Activated T-cell treated with anti-CD3 and anti-CD28 coated beads, Interleukin-2, amount 50 U/mL, for 72 hours (primary cell): ENCODE results near the gene SART1. TPM values are rescaled to one million over a fixed set of nuclear protein-coding genes. Genes with fewer than 3 reads are reported as not detected.

Experiments
- ATAC-seq, 2 donors: fragments of 150-1000 bp; cut with Tn5 transposase; replicated peaks in 1 of 2; 2 replicates each; pipeline ENCODE4 v1.10.0; 2021; ENCODE audit warnings: moderate library complexity in 2 of 2, mild to moderate bottlenecking in 1 of 2
- DNase-seq, 2 donors: peaks; one replicate each; pipeline ENCODE4 v3.0.0; 2021 to 2022; ENCODE audit warnings: mixed read lengths in 1 of 2
- H3K27ac Mint-ChIP-seq: one replicate; pipeline ENCODE4 v1.8.0; 2022; ENCODE audit warnings: mild to moderate bottlenecking, moderate library complexity, mixed read lengths
- H3K27me3 Mint-ChIP-seq: one replicate; pipeline ENCODE4 v1.8.0; 2022; ENCODE audit warnings: low read depth, mixed read lengths
- H3K36me3 Mint-ChIP-seq, 2 donors: one replicate each; pipeline ENCODE4 v1.8.0; 2022; ENCODE audit warnings: mixed read lengths in 2 of 2, mild to moderate bottlenecking in 1 of 2; ENCODE audit not compliant: insufficient read depth in 2 of 2
- H3K4me1 Mint-ChIP-seq: one replicate; pipeline ENCODE4 v1.8.0; 2022; ENCODE audit warnings: low read depth, mixed read lengths
- H3K4me3 Mint-ChIP-seq, 2 donors: one replicate each; pipeline ENCODE4 v1.8.0; 2022; ENCODE audit warnings: mild to moderate bottlenecking in 2 of 2, mixed read lengths in 2 of 2, moderate library complexity in 2 of 2
- H3K9me3 Mint-ChIP-seq, 2 donors: one replicate each; pipeline ENCODE4 v1.8.0; 2022; ENCODE audit warnings: mixed read lengths in 2 of 2
- total RNA-seq, 2 donors: library from RNA; stranded (reverse); gene quantifications; one replicate each; pipeline ENCODE4 v1.2.3, GENCODE V29; 2022

The SART1 gene
- total RNA-seq, 2 donors from 2014 or later = 63.2 to 75.9 TPM

DNA sequence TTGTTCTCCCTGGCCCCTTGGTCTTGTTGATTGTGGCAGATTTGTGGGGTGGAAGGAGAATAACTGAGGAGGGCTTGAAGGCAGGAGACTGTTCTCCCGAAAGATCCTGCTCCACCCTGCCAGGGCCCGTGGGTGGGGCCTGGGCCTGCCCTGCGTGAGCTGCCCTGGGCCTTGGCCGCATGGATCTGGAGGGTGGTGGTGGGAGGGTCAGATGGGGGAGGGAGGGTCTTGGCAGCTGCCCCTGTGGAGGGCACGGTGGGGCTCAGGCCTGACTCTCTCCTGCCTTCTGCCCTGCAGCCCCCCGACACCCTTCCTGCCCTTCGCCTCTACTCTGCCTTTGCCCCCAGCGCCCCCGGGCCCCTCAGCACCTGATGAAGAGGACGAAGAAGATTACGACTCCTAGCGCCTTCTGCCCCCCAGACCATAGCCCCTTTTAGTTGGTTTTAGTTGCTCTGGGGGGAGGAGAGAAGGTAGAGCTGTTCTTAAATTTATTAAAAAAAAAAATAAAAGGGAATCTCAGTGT, 40.4 kb upstream of the SART1 start:
- DNase-seq (no peak), ATAC-seq (no peak)
- Mint-ChIP-seq H3K4me3 (peak overlapping the region; percentile 95 to 96), H3K27ac (no peak overlapping the region), H3K27me3 (no peaks in the 10 kb centered on the region), H3K9me3 (no peaks in the 10 kb centered on the region), H3K36me3 (peaks cover 4 to 12% of the 10 kb centered on the region in 2 donors), H3K4me1 (peaks cover 36% of the 10 kb centered on the region)

DNA sequence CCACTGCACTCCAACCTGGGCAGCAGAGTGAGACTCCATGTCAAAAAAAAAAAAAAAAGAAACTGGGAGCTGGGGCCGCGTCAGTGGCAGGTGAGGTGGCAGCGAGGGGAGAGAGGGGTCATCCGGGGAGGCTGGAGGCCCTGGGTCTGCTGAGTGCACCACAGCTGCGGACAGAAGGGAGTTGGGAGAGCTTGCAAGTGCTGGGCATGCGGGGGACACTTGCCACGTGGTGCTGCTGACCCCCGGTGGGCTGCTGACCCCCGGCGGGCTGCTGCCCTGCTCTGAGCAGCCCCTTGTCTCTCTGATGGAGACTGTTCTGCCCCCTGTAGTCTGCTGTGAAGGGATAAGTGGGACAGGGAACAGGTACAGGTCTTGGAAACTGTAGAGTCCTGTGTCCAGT, 39.7 kb upstream of the SART1 start:
- H3K4me3 Mint-ChIP-seq = peak overlapping the region in 1 of 2 donors; percentile 29
- no peak overlapping the region for H3K27ac Mint-ChIP-seq
- H3K27me3 Mint-ChIP-seq = no peaks in the 10 kb centered on the region
- no peaks in the 10 kb centered on the region for H3K9me3 Mint-ChIP-seq
- peaks cover 31% of the 10 kb centered on the region for H3K4me1 Mint-ChIP-seq
- ATAC-seq (no peak), DNase-seq (no peak)
- peaks cover 4 to 12% of the 10 kb centered on the region in 2 donors for H3K36me3 Mint-ChIP-seq

DNA sequence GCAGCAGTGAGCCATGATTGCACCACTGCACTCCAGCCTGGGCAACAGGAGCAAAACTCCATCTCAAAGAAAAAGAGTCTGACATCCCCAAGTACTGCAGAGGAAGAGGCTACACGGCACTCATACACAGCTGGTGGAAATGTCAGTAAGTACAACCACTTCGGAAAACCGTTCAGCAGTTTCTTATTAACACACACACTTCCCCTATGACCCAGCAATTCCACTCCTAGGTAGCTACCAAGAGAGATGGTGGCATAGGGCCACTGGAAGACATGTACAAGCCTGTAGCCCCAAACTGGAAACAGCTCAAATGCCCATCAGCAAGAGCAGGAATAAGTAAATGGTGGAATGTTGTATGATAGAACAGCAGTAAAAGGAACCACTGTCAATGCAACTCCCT, 39.0 kb upstream of the SART1 start:
- Mint-ChIP-seq H3K4me1 (peaks cover 31% of the 10 kb centered on the region), H3K27ac (no peak overlapping the region), H3K27me3 (no peaks in the 10 kb centered on the region), H3K4me3 (no peak overlapping the region), H3K9me3 (no peaks in the 10 kb centered on the region), H3K36me3 (peaks cover 4 to 12% of the 10 kb centered on the region in 2 donors)
- ATAC-seq = no peak
- DNase-seq = no peak

DNA sequence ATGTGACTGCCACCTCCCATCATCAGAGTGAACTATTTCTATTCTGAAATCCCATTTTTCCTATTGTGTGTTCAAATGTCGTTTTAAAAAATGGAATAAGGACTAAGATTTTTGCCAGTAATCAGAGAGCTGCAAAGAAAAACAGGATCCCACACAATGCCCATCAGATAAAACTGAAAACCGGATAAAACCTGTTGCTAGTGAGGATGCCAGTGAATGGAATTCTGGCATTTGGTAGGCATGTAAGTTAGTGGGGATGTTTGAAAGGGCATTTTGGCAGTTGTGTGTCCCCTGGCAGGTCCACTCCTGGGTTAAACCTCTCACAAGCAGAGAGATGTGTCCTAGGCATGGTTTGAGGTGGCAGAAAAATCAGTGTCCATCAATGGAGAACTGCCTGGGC, 36.1 kb upstream of the SART1 start:
- DNase-seq (no peak), ATAC-seq (no peak)
- Mint-ChIP-seq H3K4me1 (peaks cover 47% of the 10 kb centered on the region), H3K27ac (peak overlapping the region; percentile 83), H3K27me3 (no peaks in the 10 kb centered on the region), H3K9me3 (no peaks in the 10 kb centered on the region), H3K4me3 (no peak overlapping the region), H3K36me3 (peaks cover 4 to 6% of the 10 kb centered on the region in 2 donors)

DNA sequence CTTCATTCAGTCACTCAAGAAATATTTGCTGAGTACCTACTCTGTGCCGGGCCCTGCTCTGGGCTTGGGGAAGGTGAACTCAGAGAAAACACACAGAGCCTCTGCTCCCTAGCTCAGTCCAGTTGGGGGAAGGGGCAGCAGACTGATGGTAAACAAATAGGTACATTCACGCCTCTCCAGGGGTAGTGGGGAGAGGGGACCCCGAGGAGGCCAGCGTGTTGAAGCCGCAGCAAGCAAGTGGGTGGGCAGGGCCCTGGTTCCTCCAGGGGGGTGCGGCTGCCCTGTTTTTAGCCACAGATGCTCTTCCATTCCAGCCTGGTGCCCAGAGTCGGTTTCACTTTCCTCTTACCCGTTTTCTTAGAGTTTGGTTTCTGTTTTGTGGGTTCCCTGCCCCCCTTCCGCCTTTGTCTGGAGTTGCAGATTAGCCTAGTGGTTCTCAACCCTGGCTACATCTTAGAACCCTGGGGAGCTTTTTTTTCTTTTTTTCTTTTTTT, 33.6 kb upstream of the SART1 start:
- Mint-ChIP-seq H3K27me3 (no peaks in the 10 kb centered on the region), H3K4me1 (peaks cover 48% of the 10 kb centered on the region), H3K27ac (peak overlapping the region; percentile 79), H3K36me3 (peaks cover 0 to 1% of the 10 kb centered on the region in 2 donors), H3K9me3 (no peaks in the 10 kb centered on the region), H3K4me3 (peak overlapping the region; percentile 74 to 85)
- DNase-seq (peak; percentile 74 to 78), ATAC-seq (peak; percentile 92 to 93)

DNA sequence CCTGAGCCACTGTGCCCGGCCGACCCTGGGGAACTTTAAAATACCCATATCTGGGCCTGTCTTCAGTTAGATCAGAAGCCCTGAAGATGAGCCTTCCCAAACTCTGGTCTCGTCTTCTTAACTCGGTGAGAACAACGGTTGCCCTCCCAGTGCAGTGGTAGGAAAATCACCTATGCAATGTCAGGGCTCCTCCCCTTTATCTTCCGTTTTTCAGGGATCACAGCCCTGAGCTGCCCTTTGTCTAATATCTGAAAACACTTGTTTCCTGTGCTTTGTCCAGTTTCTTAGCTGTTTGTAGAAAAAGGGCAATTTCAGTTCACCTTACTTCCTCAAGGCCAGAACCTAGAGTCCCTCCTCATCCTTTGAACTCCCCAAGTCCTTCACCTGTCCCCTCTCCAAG, 32.9 kb upstream of the SART1 start:
- Mint-ChIP-seq H3K9me3 (no peaks in the 10 kb centered on the region), H3K4me3 (peak overlapping the region; percentile 74 to 85), H3K4me1 (peaks cover 48% of the 10 kb centered on the region), H3K36me3 (no peaks in the 10 kb centered on the region), H3K27ac (peak overlapping the region; percentile 79), H3K27me3 (no peaks in the 10 kb centered on the region)
- DNase-seq (no peak), ATAC-seq (no peak)

DNA sequence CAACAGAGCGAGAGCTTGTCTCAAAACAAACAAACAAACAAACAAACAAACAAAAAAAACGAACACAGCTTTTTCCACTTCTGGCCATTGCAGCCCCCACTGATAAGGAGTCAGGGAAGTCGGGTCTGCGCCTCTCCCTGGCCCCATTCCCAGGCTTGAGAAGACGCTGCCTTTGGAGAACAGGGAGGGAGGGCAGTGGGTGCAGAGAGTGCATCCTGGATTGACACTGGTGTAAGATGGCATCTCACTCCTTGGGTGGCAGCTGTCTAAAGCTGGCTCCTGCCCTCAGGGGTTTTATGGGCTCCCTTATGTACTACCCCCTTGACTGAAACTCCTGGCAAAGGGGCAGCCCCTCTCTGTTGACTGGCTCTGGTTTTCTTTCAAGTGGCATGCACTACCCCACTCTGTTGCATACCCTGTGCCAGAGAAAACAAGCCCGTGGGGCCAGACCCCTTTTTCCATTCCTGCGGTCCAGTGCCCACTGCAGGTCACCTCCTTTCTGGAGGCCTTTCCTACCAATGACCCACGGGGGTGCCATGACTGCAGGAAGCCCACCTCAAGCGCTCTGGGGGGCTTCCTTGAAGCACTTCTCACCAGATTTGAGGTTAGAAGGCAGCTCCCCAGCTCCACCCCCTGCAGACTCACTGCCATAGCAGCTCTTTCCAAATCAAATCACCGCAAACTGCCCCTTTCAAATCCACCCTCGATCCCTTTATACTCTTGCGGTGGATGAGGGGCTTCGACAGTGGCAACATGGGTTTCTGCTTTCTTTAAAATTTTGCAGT, 29.6 kb upstream of the SART1 start:
- Mint-ChIP-seq H3K4me1 (peaks cover 44% of the 10 kb centered on the region), H3K27me3 (no peaks in the 10 kb centered on the region), H3K9me3 (no peaks in the 10 kb centered on the region), H3K36me3 (no peaks in the 10 kb centered on the region), H3K4me3 (peak overlapping the region in 1 of 2 donors; percentile 29), H3K27ac (no peak overlapping the region)
- peak in 1 of 2 donors; percentile 28 for ATAC-seq
- DNase-seq = no peak

DNA sequence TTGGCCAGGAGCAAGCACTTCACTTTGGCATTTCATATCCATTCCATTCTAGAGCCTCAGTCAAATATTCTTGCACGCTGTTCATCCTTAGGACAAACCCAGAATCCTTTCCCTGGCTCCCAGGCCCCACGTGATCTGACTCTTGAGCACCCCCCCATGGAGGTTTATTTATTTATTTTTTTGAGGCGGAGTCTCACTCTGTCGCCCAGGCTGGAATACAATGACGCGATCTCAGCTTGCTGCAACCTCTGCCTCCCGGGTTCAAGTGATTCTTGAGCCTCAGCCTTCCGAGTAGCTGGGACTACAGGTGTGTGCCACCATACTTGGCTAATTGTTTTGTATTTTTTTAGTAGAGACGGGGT, 29.0 kb upstream of the SART1 start:
- no peaks in the 10 kb centered on the region for H3K36me3 Mint-ChIP-seq
- no peak overlapping the region for H3K27ac Mint-ChIP-seq
- H3K9me3 Mint-ChIP-seq = no peaks in the 10 kb centered on the region
- no peaks in the 10 kb centered on the region for H3K27me3 Mint-ChIP-seq
- peaks cover 39% of the 10 kb centered on the region for H3K4me1 Mint-ChIP-seq
- ATAC-seq = no peak
- peak overlapping the region in 1 of 2 donors; percentile 48 for H3K4me3 Mint-ChIP-seq
- DNase-seq = no peak

DNA sequence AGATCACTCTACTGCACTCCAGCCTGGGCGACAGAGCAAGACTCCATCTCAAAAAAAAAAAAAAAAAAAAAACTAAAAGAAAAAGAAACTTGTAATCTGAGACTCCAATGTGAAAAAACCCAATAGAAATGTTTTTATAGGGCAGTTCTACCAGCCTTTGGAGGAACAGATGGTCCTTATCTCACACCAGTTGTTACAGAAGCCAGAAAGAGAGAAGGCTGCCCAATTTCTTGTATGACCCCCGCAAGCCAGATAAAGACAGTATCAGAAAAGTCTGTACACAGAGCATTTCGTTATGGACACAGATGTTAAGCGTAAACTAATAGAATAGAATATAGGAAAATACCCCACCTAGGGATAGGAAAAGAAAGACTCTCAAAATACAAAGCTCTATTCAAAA, 27.5 kb upstream of the SART1 start:
- DNase-seq (no peak), ATAC-seq (no peak)
- Mint-ChIP-seq H3K9me3 (no peaks in the 10 kb centered on the region), H3K4me1 (peaks cover 24% of the 10 kb centered on the region), H3K36me3 (no peaks in the 10 kb centered on the region), H3K4me3 (no peak overlapping the region), H3K27me3 (no peaks in the 10 kb centered on the region), H3K27ac (no peak overlapping the region)

DNA sequence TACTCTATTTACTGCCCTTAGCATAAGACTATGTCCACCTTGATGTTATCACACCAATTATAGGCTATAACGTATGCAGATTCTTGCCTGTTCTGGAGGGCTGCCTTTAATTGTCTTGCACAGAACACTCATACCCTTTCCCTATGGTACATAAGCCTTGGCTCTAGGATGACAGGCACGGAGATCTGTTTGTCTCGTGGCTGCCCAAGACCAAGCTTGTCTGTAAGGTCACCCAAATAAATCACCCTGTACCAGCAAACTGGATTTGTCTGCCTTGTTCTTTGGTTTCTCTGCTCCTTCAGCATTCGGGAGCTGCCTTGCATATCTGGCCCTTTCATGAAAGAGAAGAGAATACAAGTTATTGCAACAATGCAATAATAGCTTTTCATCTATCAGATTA, 23.8 kb upstream of the SART1 start:
- peaks cover 10% of the 10 kb centered on the region for H3K4me1 Mint-ChIP-seq
- no peak for DNase-seq
- no peaks in the 10 kb centered on the region for H3K9me3 Mint-ChIP-seq
- no peaks in the 10 kb centered on the region for H3K27me3 Mint-ChIP-seq
- no peak for ATAC-seq
- no peak overlapping the region for H3K27ac Mint-ChIP-seq
- H3K36me3 Mint-ChIP-seq = no peaks in the 10 kb centered on the region
- H3K4me3 Mint-ChIP-seq = no peak overlapping the region

DNA sequence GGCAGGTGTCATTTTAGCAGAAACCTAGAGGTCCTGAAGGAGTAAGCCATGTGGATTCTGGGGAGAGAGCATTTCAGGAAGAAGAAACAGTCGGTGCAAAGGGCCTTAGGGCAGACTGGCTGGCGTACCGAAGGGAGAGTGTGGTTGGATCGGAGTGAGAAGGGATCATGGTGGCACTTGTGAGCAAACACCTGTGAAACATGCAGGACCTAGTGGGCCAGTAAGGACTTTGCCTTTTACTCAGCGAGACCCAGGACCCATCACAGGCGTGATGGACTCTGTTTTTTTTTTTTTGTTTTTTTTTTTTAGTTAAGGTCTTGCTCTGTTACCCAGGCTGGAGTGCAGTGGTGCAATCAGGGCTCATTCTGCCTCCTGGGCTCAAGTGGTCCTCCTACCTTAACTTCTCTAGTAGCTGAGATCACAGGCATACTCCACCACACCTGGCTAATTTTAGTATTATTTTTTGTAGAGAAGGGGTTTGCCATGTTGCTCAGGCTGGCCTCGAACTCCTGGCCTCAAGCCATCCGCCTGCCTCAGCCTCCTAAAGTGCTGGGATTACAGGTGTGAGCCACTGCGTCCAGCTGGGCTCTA, 19.7 kb upstream of the SART1 start:
- Mint-ChIP-seq H3K9me3 (no peaks in the 10 kb centered on the region), H3K27ac (no peak overlapping the region), H3K4me3 (peak overlapping the region; percentile 2 to 23), H3K4me1 (peaks cover 8% of the 10 kb centered on the region), H3K27me3 (no peaks in the 10 kb centered on the region), H3K36me3 (no peaks in the 10 kb centered on the region)
- ATAC-seq = no peak
- no peak for DNase-seq

DNA sequence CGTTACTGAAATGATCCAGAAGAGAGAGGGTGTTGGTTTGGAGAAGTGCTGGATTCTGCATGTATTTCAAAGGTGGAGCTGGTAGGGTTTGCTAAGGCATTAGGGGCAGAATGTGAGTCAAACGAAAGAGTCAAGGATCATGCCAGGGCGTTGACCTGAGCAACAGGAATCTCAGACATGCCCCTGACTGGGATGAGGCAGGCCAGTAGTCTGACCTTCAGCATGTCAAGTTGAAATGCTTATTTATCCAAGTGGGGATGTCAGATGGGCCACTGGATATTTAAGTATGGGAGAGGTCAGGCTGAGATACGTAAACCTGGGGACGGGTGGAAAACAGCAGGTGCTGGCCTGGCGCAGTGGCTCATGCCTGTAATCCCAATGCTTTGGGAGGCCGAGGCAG, 19.0 kb upstream of the SART1 start:
- Mint-ChIP-seq H3K9me3 (no peaks in the 10 kb centered on the region), H3K4me1 (peaks cover 8% of the 10 kb centered on the region)

DNA sequence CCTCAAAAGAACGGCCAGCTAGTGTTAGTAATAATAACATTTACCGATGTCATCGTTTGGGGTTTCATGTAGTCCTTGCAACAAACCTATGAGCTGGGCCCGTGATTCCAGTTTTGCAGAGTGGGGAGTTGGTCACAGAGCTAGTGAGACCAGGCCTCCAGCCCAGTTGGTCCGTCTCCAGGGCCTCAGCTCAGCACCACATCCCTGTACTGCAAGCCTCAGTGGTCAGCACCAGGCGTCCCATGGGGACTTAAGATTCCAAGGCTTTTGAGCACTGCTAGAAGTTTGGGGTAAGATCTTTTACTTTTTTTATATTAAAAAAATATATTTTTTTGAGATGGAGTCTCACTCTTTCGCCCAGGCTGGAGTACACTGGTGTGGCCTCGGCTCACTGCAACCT, 17.3 kb upstream of the SART1 start:
- H3K36me3 Mint-ChIP-seq = no peaks in the 10 kb centered on the region
- H3K9me3 Mint-ChIP-seq = no peaks in the 10 kb centered on the region
- peaks cover 8% of the 10 kb centered on the region for H3K4me1 Mint-ChIP-seq
- H3K27me3 Mint-ChIP-seq = no peaks in the 10 kb centered on the region
- H3K27ac Mint-ChIP-seq = no peak overlapping the region
- DNase-seq (no peak), ATAC-seq (no peak)
- H3K4me3 Mint-ChIP-seq = no peak overlapping the region

More for the DNA sequence above, 19.0 kb upstream of the SART1 start:
- ATAC-seq (no peak), DNase-seq (no peak)
- Mint-ChIP-seq H3K27ac (no peak overlapping the region), H3K36me3 (no peaks in the 10 kb centered on the region), H3K27me3 (no peaks in the 10 kb centered on the region), H3K4me3 (no peak overlapping the region)
